ENCODE results near the gene MTERF4. TPM values are rescaled to one million over a fixed set of nuclear protein-coding genes. Genes with fewer than 3 reads are reported as not detected.

The MTERF4 gene
- total and polyA plus RNA-seq, 7 donors, result 27.3 to 48.0 (median 32.8) TPM

DNA sequence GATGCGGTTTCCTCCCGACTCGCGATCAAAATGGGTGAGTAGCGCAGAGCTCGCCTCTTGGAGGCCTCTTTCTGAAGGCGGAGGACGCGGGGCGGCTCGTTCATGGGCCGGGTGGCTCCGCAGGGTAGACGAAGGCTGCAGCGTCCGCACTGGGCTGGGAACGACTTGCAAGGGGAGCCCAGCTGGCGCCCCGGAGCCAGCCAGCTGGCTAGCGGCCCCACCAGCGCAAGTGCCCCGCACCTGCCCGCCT is 47.5 kb upstream of the MTERF4 start:
- Histone ChIP-seq H3K36me3 (ENCODE audit: insufficient read depth in 1 of 2, low read depth in 1 of 2) (peaks cover 0 to 10% of the 10 kb centered on the region in 2 donors), H3K27ac (peak overlapping the region; percentile 89), H3K4me3 (peak overlapping the region; percentile 96), H3K9me3 (no peaks in the 10 kb centered on the region), H3K4me1 (peaks cover 14% of the 10 kb centered on the region), H3K27me3 (ENCODE audit: insufficient read depth in 3 of 3, low read length in 2 of 3) (peaks cover 0 to 4% (median 0%) of the 10 kb centered on the region in 3 donors)
- TF ChIP-seq, protein P1, sequence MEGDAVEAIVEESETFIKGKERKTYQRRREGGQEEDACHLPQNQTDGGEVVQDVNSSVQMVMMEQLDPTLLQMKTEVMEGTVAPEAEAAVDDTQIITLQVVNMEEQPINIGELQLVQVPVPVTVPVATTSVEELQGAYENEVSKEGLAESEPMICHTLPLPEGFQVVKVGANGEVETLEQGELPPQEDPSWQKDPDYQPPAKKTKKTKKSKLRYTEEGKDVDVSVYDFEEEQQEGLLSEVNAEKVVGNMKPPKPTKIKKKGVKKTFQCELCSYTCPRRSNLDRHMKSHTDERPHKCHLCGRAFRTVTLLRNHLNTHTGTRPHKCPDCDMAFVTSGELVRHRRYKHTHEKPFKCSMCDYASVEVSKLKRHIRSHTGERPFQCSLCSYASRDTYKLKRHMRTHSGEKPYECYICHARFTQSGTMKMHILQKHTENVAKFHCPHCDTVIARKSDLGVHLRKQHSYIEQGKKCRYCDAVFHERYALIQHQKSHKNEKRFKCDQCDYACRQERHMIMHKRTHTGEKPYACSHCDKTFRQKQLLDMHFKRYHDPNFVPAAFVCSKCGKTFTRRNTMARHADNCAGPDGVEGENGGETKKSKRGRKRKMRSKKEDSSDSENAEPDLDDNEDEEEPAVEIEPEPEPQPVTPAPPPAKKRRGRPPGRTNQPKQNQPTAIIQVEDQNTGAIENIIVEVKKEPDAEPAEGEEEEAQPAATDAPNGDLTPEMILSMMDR (IDR thresholded peaks at IDR 0.05), result no peak
- ATAC-seq (peak; percentile 11 to 41 (median 14)), DNase-seq (no peak)
- 0% methylated on average over 22 to 23 of the region's 23 CpGs for WGBS, 3 donors
- intact Hi-C loops (cut with DNase I), result loop anchor here in 1 of 2 donors (5.0 kb wide), 1 partner anchor 42 kb away; no protein-coding TSS in a partner anchor

DNA sequence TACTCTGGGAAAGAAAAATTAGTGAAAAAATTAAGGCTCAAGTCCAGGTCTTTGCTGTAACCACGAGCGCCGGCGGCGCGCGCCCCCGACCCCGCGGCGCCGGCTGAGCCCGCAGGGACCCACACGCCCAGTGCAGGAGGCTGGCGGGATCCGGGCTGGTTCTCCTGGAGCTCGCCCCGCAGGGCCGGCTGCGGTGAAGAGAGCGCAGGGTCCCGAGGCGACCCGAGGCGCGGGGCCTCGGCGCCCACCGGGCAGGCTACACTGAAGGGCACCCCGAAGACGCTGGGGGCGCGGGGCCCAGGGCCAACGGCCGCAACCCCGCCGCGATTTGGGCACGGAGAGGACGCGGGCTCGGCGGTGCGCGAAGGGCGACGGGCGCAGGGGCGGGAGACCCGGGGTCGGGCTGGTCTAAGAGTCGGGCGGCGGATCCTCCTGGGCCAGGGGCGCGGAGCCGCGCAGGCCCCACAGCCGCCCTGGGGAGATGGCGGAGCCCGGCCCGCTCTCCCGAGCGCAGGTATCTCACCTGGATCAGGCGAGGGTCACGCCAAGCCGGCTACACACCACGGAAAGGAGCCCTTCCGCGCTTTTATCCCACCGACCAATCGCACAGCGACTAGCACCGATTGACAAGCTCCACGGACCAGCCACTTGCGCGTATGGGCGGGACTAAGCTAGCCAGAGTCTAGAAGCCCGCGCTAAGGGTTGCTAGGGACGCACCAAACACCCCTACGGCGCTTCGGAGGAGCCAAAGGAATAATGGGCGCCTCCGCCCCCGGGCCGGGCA is 47.0 kb upstream of the MTERF4 start, which contains the start of gene PASK:
Gene PASK, minus strand, starts transcription at position 582 of the 784 bp plus-strand sequence. CDS start 6,440 bp downstream, outside the sequence.
- TF ChIP-seq, protein P1 (IDR thresholded peaks at IDR 0.05), result no peak
- DNase-seq (peak; percentile 93 to 96), ATAC-seq (peak; percentile 92 to 95 (median 93))
- Histone ChIP-seq H3K27me3 (ENCODE audit: insufficient read depth in 3 of 3, low read length in 2 of 3) (peaks cover 0 to 4% (median 0%) of the 10 kb centered on the region in 3 donors), H3K4me1 (peaks cover 14% of the 10 kb centered on the region), H3K9me3 (no peaks in the 10 kb centered on the region), H3K27ac (peak within 1 kb of the TSS; percentile 89), H3K4me3 (peak within 1 kb of the TSS; percentile 96), H3K36me3 (ENCODE audit: insufficient read depth in 1 of 2, low read depth in 1 of 2) (peaks cover 0 to 5% of the 10 kb centered on the region in 2 donors)
- intact Hi-C loops (cut with DNase I), result loop anchor here in 1 of 2 donors (5.0 kb wide), 1 partner anchor 42 kb away; no protein-coding TSS in a partner anchor
- WGBS, 3 donors, result 0 to 1% (median 1%) methylated on average over 65 to 88 of the region's 88 CpGs

DNA sequence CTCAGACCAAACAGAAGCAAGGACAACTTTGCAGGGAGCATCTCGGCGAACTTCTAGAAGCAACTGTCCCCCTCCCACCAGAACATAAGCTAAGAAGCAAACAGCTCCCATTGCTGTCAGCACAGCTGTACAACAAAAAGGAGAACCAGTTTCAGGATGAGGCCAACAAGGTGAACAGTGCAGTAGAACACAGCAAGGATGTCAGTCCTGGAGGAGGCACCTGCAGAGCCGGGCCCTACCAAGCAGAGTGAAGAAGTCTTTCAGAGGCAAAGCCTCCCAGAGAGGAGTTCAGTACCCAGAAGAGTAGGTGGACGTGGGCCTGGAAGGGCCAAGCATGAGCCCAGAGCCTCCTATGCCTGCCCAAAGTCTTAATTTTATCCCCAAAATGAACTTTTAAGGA is 46.2 kb upstream of the MTERF4 start:
- ATAC-seq (no peak), DNase-seq (peak in 1 of 2 donors; percentile 4)
- Histone ChIP-seq H3K4me3 (peak overlapping the region; percentile 96), H3K27me3 (ENCODE audit: insufficient read depth in 3 of 3, low read length in 2 of 3) (peaks cover 0 to 4% (median 0%) of the 10 kb centered on the region in 3 donors), H3K27ac (no peak overlapping the region), H3K36me3 (ENCODE audit: insufficient read depth in 1 of 2, low read depth in 1 of 2) (no peaks in the 10 kb centered on the region), H3K9me3 (no peaks in the 10 kb centered on the region), H3K4me1 (peaks cover 14% of the 10 kb centered on the region)
- TF ChIP-seq, protein P1 (IDR thresholded peaks at IDR 0.05), result no peak
- 87 to 92% (median 90%) methylated on average over 4 of the region's 4 CpGs for WGBS, 3 donors
- intact Hi-C loops (cut with DNase I), result loop anchor here in 1 of 2 donors (5.0 kb wide), 1 partner anchor 41 kb away; no protein-coding TSS in a partner anchor

DNA sequence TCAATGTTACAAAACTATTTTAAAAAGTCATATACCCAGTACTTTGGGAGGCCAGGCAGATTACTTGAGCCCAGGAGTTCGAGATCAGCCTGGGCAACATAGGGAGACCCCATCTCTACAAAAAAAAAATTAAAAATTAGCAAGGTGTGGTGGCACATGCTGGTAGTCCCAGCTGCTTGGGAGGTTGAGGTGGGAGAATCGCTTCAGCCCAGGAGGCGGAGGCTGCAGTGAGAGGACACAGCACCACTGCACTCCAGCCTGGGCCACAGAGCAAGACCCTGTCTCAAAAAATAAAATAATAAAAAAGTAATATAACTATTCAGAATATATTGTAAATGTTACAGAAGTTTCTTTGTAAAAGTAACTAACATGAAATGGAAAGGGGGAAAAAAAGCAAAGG is 45.2 kb upstream of the MTERF4 start:
- Histone ChIP-seq H3K36me3 (ENCODE audit: insufficient read depth in 1 of 2, low read depth in 1 of 2) (no peaks in the 10 kb centered on the region), H3K9me3 (no peaks in the 10 kb centered on the region), H3K4me1 (peaks cover 14% of the 10 kb centered on the region), H3K27me3 (ENCODE audit: insufficient read depth in 3 of 3, low read length in 2 of 3) (peaks cover 0 to 4% (median 0%) of the 10 kb centered on the region in 3 donors), H3K4me3 (no peak overlapping the region), H3K27ac (no peak overlapping the region)
- ATAC-seq (no peak), DNase-seq (peak in 1 of 2 donors; percentile 16)
- 96 to 97% (median 96%) methylated on average over 3 of the region's 3 CpGs for WGBS, 3 donors
- intact Hi-C loops (cut with DNase I), result loop anchor here in 1 of 2 donors (5.0 kb wide), 1 partner anchor 40 kb away; no protein-coding TSS in a partner anchor
- TF ChIP-seq, protein P1 (IDR thresholded peaks at IDR 0.05), result no peak
